Esophagus (tissue), 2 donors: ENCODE measurements around the gene LMO7. TPM values are rescaled to one million over a fixed set of nuclear protein-coding genes. Genes with fewer than 3 reads are reported as not detected.
A peak's percentile ranks its signal among the peaks of the same experiment; 100 is the strongest.

Experiments
- H3K27ac ChIP-seq, 2 donors: one replicate each; pipeline ENCODE4 v1.5.1; 2013; ENCODE audit warnings: low read depth in 2 of 2, mild to moderate bottlenecking in 2 of 2, inconsistent platforms in 1 of 2, low read length in 1 of 2, moderate library complexity in 1 of 2
- H3K27me3 ChIP-seq, 2 donors: one replicate each; pipeline ENCODE4 v1.6.1; 2013; ENCODE audit warnings: low read length in 2 of 2, control low read depth in 1 of 2, mild to moderate bottlenecking in 1 of 2; ENCODE audit not compliant: insufficient read depth in 2 of 2, control insufficient read depth in 1 of 2
- H3K36me3 ChIP-seq, 2 donors: one replicate each; pipeline ENCODE4 v1.6.1; 2013; ENCODE audit warnings: low read length in 1 of 2; ENCODE audit not compliant: control insufficient read depth in 2 of 2, insufficient read depth in 2 of 2
- H3K4me1 ChIP-seq, 2 donors: one replicate each; pipeline ENCODE4 v1.6.1; 2013; ENCODE audit warnings: low read length in 1 of 2; ENCODE audit not compliant: control insufficient read depth in 2 of 2, insufficient read depth in 2 of 2
- H3K4me3 ChIP-seq, 2 donors: one replicate each; pipeline ENCODE4 v1.5.1; 2013; ENCODE audit warnings: low read length in 2 of 2, mild to moderate bottlenecking in 2 of 2, low read depth in 1 of 2, moderate library complexity in 1 of 2
- H3K9me3 ChIP-seq, 2 donors: one replicate each; pipeline ENCODE4 v1.6.1; 2013; ENCODE audit warnings: mild to moderate bottlenecking in 2 of 2, low read depth in 1 of 2, low read length in 1 of 2, moderate library complexity in 1 of 2; ENCODE audit not compliant: control insufficient read depth in 2 of 2, insufficient read depth in 1 of 2
- WGBS, 2 donors: extraction: QIAGEN DNeasy Blood & Tissue Kit; methylation state at CpG; one replicate each; pipeline ENCODE4 v1.1.7; 2013; 5-methylcytosine and 5-hydroxymethylcytosine counted together
- polyA plus RNA-seq, 2 donors: library from polyadenylated mRNA; stranded (reverse); fragments of 200-250 nt; gene quantifications; one replicate each; pipeline ENCODE4 v1.2.3, GENCODE V29; 2013
- donor health status: healthy with polysubstance abuse.
- donor health status: Bipolar disorder and iron deficiency.

Gene LMO7
- polyA plus RNA-seq, result 100 to 1,000 TPM; 115 to 253 TPM

- H3K36me3 ChIP-seq, result no peaks in the 10 kb centered on the region
- WGBS, 2 donors, result 1% methylated on average over 65 to 76 of the region's 76 CpGs
- peaks cover 4 to 9% of the 10 kb centered on the region in 2 donors for H3K4me1 ChIP-seq
- peak within 1 kb of the TSS in 1 of 2 donors; percentile 47 for H3K27ac ChIP-seq
- no peaks in the 10 kb centered on the region for H3K27me3 ChIP-seq
- no peaks in the 10 kb centered on the region for H3K9me3 ChIP-seq
- H3K4me3 ChIP-seq, result peak within 1 kb of the TSS; percentile 62 to 71
Observed at GRCh38 chr13:75635828-75636435, at the start of gene LMO7. Gene LMO7, plus strand, starts transcription at chr13:75636330. Its CDS starts 328 bp downstream, at chr13:75636658.

- Histone ChIP-seq H3K4me1 (no peaks in the 10 kb centered on the region), H3K27me3 (no peaks in the 10 kb centered on the region), H3K4me3 (no peak overlapping the region), H3K36me3 (peaks cover 0 to 3% of the 10 kb centered on the region in 2 donors), H3K9me3 (no peaks in the 10 kb centered on the region), H3K27ac (no peak overlapping the region)
- WGBS, 2 donors, result 77 to 81% methylated on average over 1 of the region's 1 CpG
Observed at GRCh38 chr13:75587679-75588078, 48.5 kb upstream of the LMO7 start.

- no peaks in the 10 kb centered on the region for H3K36me3 ChIP-seq
- H3K4me3 ChIP-seq, result no peak overlapping the region
- H3K4me1 ChIP-seq, result no peaks in the 10 kb centered on the region
- no peak overlapping the region for H3K27ac ChIP-seq
- H3K27me3 ChIP-seq, result no peaks in the 10 kb centered on the region
- WGBS, 2 donors, result 40 to 48% methylated on average over 1 of the region's 1 CpG
- H3K9me3 ChIP-seq, result no peaks in the 10 kb centered on the region
Observed at GRCh38 chr13:75596657-75597182, 39.4 kb upstream of the LMO7 start.

- no peak overlapping the region for H3K27ac ChIP-seq
- H3K9me3 ChIP-seq, result no peaks in the 10 kb centered on the region
- WGBS, 2 donors, result 57 to 68% methylated on average over 4 of the region's 4 CpGs
- H3K36me3 ChIP-seq, result no peaks in the 10 kb centered on the region
- H3K4me1 ChIP-seq, result no peaks in the 10 kb centered on the region
- H3K27me3 ChIP-seq, result no peaks in the 10 kb centered on the region
- H3K4me3 ChIP-seq, result no peak overlapping the region
Observed at GRCh38 chr13:75600371-75600770, 35.8 kb upstream of the LMO7 start.

DNA sequence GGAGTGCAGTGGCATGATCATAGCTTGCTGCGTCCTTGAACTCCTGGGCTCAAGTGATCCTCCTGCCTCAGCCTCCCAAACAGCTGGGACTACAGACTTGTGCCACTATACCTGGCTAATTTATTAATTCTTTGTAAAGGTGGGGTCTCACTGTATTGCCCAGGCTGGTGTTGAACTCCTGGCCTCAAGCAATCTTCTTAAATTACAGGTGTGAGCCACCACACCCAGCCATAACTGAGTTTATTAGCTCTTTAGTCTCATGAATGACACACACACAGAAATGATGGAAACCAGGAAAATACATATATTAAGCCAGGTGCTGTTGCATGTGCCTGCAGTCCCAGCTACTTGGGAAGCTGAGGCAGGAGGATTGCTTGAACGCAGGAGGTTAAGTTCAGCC lies 33.1 kb upstream of the LMO7 start:
- no peaks in the 10 kb centered on the region for H3K4me1 ChIP-seq
- WGBS, 2 donors, result 97 to 98% methylated on average over 2 of the region's 2 CpGs
- no peaks in the 10 kb centered on the region for H3K27me3 ChIP-seq
- no peaks in the 10 kb centered on the region for H3K9me3 ChIP-seq
- no peak overlapping the region for H3K4me3 ChIP-seq
- no peaks in the 10 kb centered on the region for H3K36me3 ChIP-seq
- no peak overlapping the region for H3K27ac ChIP-seq

- WGBS, 2 donors, result 92 to 93% methylated on average over 2 of the region's 2 CpGs
- Histone ChIP-seq H3K4me1 (no peaks in the 10 kb centered on the region), H3K27ac (no peak overlapping the region), H3K36me3 (no peaks in the 10 kb centered on the region), H3K27me3 (no peaks in the 10 kb centered on the region), H3K9me3 (no peaks in the 10 kb centered on the region), H3K4me3 (no peak overlapping the region)
Observed at GRCh38 chr13:75607447-75607846, 28.7 kb upstream of the LMO7 start.

DNA sequence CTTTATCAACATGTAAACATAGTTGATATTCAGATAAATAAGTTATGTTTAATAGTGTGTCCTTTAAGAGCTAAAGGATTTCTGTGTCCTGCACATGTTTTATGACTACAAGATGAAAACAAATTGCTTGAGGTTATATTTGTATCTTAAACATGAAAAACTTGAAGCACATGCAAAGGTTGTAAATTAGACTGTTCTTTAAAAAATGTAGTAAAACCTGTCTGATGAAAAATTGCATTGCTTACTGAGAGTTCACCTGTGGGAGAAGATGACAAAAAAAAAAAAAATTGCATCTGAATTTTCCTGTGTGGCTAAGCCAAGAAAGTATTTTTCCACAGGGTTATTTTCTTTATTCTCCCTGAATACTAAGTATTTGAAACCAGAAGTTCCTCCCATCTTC lies 25.7 kb upstream of the LMO7 start:
- Histone ChIP-seq H3K9me3 (no peaks in the 10 kb centered on the region), H3K27ac (no peak overlapping the region), H3K36me3 (no peaks in the 10 kb centered on the region), H3K27me3 (no peaks in the 10 kb centered on the region), H3K4me1 (no peaks in the 10 kb centered on the region), H3K4me3 (no peak overlapping the region)

DNA sequence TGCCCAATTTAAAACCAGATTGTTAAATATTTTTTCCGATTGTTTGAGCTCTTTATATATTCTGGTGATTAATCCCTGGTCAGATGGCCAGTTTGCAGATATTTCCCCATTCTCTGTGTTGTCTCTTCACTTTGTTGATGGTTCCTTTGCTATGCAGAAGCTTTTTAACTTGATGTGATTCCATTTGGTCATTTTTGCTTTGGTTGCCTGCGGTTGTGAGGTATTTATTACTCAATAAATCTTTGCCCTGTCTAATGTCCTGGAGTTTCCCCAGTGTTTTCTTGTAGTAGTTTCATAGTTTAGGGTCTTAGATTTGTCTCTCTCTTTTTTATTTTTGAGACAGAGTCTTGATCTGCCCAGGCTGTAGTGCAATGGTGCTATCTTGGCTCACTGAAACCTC lies 23.8 kb upstream of the LMO7 start:
- Histone ChIP-seq H3K36me3 (no peaks in the 10 kb centered on the region), H3K4me3 (no peak overlapping the region), H3K27me3 (no peaks in the 10 kb centered on the region), H3K4me1 (no peaks in the 10 kb centered on the region), H3K9me3 (no peaks in the 10 kb centered on the region), H3K27ac (no peak overlapping the region)
- 83 to 92% methylated on average over 2 of the region's 2 CpGs for WGBS, 2 donors

DNA sequence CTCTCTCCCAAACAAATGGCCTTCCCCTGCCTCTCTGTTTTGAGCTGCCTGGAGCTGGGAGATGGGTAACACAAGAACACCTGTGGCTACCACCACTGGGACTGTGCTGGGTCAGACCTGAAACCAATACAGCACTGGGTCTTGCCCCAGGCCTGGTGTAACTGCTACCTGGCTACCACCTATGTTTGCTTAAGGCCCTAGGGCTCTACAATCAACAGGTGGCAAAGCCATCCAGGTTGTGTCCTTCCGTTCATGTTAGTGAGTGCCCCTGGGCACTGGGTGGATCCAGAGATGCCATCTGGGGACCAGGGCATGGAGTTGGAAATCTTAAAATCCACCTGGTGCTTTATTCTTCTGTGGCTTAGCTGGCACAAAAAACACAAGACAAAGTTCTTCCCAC lies 18.9 kb upstream of the LMO7 start:
- Histone ChIP-seq H3K36me3 (no peaks in the 10 kb centered on the region), H3K4me3 (no peak overlapping the region), H3K27ac (no peak overlapping the region), H3K27me3 (no peaks in the 10 kb centered on the region), H3K4me1 (no peaks in the 10 kb centered on the region), H3K9me3 (no peaks in the 10 kb centered on the region)
- 92 to 95% methylated on average over 1 of the region's 1 CpG for WGBS, 2 donors

DNA sequence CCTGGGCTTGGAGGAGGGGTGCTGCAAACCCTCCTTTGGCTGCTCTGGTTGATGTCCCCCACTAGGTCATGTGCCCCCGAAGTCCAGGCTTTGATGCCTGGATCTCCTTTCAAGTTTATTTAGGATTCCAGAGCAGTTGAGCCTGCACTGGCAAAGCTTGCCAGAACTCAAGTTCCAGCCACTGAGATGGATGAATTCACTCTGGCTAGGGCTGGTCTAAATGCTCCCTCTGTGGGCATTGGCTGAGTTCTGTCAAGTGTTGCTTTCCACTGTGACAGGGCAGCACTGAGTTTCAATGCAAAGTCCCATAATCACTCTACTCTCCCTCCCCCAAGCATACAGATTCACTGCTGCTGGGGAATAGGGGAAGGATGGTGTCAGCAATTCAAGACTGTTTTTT lies 17.8 kb upstream of the LMO7 start:
- Histone ChIP-seq H3K27ac (no peak overlapping the region), H3K36me3 (no peaks in the 10 kb centered on the region), H3K4me1 (no peaks in the 10 kb centered on the region), H3K9me3 (no peaks in the 10 kb centered on the region), H3K4me3 (no peak overlapping the region), H3K27me3 (no peaks in the 10 kb centered on the region)
- 0 to 21% methylated on average over 1 of the region's 1 CpG for WGBS, 2 donors
